GM18858 (cell line): ENCODE measurements around the gene PPP2R5C.

ENCODE experiments used
- ATAC-seq: cut with Tn5 transposase; IDR thresholded peaks from one replicate; pipeline ENCODE4 v1.9.1; 2021; ENCODE audit not compliant: unreplicated experiment

PPP2R5C gene

GRCh38 chr14:101813171-101813759 lies 51.8 kb downstream of the PPP2R5C start:
- ATAC-seq = no peak

GRCh38 chr14:101813833-101814232 lies 52.3 kb downstream of the PPP2R5C start:
- ATAC-seq = no peak

DNA sequence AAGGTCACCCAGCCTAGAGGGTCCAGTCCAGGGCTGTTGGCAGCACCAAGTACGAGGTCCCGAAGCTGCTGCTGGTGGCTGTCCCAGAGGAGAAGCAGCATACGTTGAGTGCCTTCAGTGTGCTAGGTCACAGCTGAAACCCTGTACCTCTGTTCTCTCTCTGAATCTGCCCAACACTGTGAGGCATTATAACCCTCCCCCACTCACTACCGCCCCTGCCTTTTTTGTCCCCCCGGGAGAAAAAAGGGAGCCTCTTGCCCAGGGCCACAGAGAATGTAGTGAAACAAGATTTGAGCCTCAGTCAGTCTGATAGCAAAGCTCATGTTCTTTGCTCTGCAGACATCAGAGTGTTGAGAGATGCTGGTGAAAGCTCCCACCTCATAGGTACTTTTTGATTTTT lies 53.4 kb downstream of the PPP2R5C start:
- ATAC-seq = no peak

DNA sequence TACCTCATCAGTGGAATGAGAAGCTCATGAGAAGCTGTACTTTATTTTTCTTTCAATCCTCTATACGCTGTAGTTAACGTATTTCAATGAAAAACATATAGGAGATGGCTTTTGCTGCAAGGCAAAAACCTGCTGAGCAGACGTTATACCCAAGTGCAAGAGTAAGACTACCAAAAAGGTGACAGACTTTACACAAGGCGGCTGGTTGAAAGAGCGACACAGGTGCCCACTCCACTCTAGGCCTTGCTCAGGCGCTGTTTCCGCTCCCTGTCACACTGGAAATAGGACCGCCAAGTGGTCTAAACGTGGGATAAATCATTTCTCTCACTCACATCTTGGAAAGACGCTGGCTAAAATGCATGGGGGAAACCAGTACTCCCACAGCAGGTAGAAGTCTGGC lies 54.5 kb downstream of the PPP2R5C start:
- no peak for ATAC-seq

- ATAC-seq = no peak
Observed at GRCh38 chr14:101817501-101818001, 56.0 kb downstream of the PPP2R5C start.

GRCh38 chr14:101819251-101819990 lies 57.9 kb downstream of the PPP2R5C start:
- ATAC-seq = no peak

DNA sequence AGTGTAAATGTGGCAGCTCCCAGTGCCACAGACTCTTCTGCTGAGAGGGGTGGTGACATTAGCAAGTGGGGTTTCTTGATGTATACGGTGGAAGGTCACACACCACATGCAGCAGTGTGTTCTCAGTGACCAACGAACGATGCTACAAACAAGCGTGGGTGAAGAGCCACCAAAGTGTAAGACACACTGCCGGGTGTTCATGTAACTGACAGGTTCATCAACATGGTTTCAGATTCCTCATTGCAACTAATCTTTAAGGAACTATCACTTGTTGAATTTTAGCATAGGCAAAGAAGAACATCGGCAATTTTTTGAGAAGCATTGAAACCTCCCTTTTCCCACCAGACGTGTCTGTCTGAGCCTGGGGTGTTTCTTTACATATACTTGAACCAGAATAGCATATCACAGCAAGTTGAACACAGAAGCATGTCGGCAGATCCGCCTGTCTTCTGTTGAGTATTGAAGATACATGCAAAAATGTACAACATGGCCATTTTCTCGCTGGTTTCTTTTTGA lies 58.8 kb downstream of the PPP2R5C start:
- ATAC-seq = no peak

GRCh38 chr14:101821528-101821927 lies 60.0 kb downstream of the PPP2R5C start:
- no peak for ATAC-seq

GRCh38 chr14:101823066-101823465 lies 61.6 kb downstream of the PPP2R5C start:
- no peak for ATAC-seq

DNA sequence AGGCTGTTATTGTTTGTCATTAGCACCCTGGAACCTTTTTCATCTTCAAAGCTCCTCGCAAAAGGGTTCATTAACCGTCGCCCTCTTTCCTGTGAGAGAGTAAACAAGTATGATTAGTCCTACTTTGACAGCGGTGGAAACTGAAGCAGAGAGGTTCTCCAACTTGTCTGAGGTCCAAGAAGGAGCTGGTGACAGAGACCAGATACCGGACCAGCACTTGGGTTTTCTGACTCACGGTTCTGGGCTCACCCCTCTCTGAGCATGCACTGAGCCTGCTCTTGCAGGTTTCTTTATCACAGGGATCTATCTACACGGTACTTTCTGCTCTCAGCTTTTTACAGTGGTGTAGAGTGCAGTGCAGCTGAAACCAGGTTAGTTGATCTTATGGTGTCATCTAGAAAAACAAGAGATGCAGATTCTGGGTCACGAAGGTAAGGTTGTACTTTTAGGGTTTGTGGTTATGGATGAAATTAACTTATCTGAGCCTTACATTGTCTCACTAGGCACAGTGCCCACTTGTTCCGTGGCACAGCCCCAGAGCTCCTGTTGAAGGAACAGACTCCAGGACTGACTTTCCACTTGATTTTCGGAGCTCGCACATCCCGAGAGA lies 62.1 kb downstream of the PPP2R5C start:
- peak; percentile 39 for ATAC-seq

- peak; percentile 1 for ATAC-seq
Observed at GRCh38 chr14:101824339-101824727, 62.8 kb downstream of the PPP2R5C start.

DNA sequence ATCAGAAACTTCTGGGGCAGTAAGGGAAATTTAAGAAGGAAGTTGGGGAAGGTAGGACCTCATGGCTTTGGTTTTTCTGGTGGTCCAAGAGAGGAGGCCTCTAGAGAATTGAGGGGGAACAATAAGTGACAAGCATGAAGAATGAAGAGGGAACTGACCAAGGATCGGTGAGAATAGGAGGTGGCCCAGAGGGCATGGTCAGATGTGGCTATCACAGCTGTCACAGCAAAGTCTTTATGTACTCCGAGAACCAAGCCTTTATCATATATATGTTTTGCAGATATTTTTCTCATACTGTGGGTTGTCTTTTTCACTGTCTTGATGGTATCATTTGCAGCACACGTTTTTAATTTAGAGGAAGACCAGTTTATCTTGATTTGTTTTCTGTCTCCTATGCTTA lies 64.3 kb downstream of the PPP2R5C start:
- ATAC-seq = no peak

DNA sequence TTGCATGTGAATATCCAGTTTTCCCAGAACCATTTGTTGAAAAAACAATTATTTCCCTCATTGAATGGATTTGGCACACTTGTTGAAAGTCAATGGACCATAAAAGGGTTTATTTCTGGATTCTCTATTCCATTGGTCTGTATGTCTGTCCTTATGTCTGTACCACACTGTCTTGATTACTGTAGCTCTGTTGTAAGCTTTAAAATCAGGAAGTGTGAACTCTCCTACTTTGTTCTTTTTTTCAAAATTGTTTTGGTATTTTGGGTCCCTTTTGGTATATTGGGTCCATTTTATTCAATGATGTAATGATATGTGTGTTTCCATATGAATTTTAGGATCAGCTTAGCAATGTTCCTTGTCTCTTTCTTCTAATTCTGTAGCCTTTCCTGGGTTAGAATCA lies 64.8 kb downstream of the PPP2R5C start:
- ATAC-seq = no peak

DNA sequence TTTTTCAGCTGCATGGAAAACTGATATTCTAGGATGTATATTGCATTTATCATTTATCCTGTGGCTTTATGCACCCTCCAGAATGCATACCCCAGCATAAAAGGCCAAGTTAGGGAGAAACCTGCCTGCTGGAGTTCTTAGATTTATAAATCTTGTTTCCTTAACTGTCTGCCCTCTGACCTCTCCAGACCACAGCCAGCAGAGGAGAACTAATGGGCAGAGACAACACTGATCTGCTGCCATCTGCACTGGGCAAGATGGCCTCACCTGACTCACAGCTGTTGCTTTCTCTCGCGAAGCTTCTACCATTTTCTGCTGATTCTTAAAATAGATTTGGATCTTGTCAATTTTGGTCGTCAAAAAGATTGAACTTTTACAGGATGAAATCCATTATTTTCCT lies 65.8 kb downstream of the PPP2R5C start:
- no peak for ATAC-seq

DNA sequence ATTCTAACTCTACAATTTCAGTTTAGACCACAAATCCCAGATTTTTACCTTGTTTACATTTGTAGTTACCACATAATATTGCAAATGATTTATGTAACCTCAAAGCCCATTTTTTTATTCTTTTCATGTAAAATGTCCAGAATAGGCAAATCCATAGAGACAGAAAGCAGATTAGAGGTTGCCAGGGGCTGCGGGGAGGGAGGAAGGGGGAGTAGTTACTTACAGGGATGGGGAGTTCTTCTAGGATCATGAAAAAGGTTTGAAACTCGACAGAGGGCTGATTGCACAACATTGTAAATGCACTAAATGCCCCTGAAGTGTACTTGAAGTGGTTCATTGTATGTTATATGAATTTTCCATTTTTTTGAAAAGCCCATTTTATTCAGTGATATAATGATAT lies 66.5 kb downstream of the PPP2R5C start:
- ATAC-seq = no peak

GRCh38 chr14:101830271-101830670 lies 68.8 kb downstream of the PPP2R5C start:
- no peak for ATAC-seq

DNA sequence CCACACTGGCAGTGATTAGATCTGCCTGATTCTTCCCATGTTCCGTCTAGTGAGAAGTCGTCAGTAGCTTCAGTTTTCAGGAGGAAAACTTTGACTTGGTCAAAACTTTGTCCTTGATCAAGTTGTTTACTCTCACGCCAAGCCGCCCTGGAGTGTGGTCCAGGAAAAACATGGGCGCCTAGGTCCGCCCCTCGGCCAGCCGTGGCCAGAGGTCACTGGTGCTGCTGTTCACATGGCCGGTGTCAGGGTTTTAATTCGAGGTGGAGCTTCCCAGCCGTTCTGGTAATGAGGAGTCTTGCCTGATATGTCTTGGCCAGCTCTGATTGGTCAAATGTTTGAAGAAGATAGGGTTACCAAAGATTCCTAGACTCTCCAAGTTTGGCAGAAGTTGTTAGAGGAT lies 71.5 kb downstream of the PPP2R5C start:
- no peak for ATAC-seq

DNA sequence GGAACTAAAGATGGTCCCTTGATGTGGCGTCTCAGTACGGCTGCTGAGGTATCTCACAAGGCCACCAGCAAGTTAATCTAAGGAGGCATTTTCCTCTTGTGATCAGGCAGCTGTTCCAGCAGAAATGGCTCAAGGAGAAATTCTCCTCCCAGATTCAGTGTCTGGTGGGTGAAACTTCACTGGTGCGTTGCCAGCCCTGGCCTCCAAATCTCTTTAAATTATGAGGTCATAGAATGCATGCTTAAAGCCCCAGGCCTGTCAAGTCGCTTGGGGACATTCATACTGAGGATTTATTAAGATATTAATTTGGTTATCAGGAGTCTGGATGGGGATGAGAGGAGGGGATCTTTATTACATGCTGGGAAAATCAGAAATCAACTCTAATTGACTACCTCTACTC lies 72.9 kb downstream of the PPP2R5C start:
- no peak for ATAC-seq

DNA sequence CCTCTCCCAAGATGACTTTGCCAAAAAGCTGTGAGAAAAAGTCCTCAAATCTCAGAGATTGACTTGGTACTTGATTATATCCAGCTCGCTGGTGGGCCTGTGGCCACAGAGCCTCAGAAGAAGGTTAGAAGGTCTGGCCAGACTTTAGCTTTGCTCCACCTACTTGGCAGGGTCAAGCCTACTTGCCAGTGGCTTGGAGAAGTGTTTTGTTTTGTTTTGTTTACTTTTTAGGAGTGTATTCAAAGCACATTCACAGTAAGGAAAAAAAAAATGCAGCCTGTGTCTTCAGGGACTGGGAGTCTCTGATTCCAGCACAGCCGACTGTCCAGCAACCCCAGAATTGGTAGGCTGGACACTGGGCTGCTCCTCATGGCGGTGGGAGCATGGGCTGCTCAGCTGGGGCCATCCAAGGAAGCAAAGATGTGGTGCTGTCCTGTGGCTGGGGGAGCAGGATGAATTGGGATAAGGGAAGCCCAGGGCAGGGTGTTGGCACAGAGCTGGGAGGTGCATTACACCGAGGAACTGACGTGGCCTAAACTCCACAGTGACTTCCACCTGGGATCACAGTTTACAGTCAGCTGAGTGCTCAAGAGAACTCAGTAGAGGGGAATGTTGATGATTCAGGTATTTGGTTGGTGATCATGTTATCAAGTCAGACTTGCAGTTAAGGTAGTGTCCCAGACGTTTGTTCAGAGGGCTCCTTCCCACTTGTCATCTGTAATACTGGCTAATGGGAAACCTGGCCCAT lies 73.5 kb downstream of the PPP2R5C start:
- ATAC-seq = no peak

- ATAC-seq = no peak
Observed at GRCh38 chr14:101835566-101835965, 74.1 kb downstream of the PPP2R5C start.

- no peak for ATAC-seq
Observed at GRCh38 chr14:101836135-101836534, 74.6 kb downstream of the PPP2R5C start.
